ENCODE measurements around the gene CCL7. TPM values are rescaled to one million over a fixed set of nuclear protein-coding genes. Genes with fewer than 3 reads are reported as not detected.

The CCL7 gene
- total and polyA plus RNA-seq, 2 experiments from 2014 or later, result 0.69 TPM; not detected in 1

- Histone ChIP-seq H3K27ac (peak overlapping the region; percentile 88), H3K9me3 (ENCODE audit: low read depth) (no peaks in the 10 kb centered on the region), H3K4me2 (peak overlapping the region; percentile 79), H3K4me1 (ENCODE audit: insufficient read depth) (peaks cover 36% of the 10 kb centered on the region), H4K20me1 (ENCODE audit: insufficient read depth, poor library complexity, severe bottlenecking) (no peaks in the 10 kb centered on the region), H3K4me3 (peak overlapping the region; percentile 28), H3K27me3 (no peaks in the 10 kb centered on the region), H2AFZ (peak overlapping the region; percentile 51), H3K9me2 (replicated peaks; ENCODE audit: insufficient read depth) (no peaks in the 10 kb centered on the region), H3K79me2 (no peaks in the 10 kb centered on the region), H3K36me3 (replicated peaks; ENCODE audit: insufficient read depth, low read depth) (no peaks in the 10 kb centered on the region)
- DNase-seq (ENCODE audit: low spot score), result no peak
- WGBS (ENCODE audit: low lambda C conversion rate, missing lambda C conversion rate), result 26% methylated on average over 5 of the region's 5 CpGs
- no peak for TF ChIP-seq CTCF (IDR thresholded peaks at IDR 0.05; ENCODE audit: poor library complexity)
- TF ChIP-seq EZH2phosphoT487 (IDR thresholded peaks at IDR 0.05; ENCODE audit: low read depth, severe bottlenecking, unreplicated experiment), result no peak
- TF ChIP-seq EZH2 (IDR thresholded peaks at IDR 0.05; ENCODE audit: borderline replicate concordance), result no peak
These were observed 14.7 kb upstream of the CCL7 start for GRCh38 chr17:34255381-34255732.

- Histone ChIP-seq H3K4me2 (peak overlapping the region; percentile 79), H3K4me1 (ENCODE audit: insufficient read depth) (peaks cover 36% of the 10 kb centered on the region), H4K20me1 (ENCODE audit: insufficient read depth, poor library complexity, severe bottlenecking) (no peaks in the 10 kb centered on the region), H3K9me2 (replicated peaks; ENCODE audit: insufficient read depth) (no peaks in the 10 kb centered on the region), H3K9me3 (ENCODE audit: low read depth) (no peaks in the 10 kb centered on the region), H3K4me3 (no peak overlapping the region), H3K27ac (peak overlapping the region; percentile 88), H3K79me2 (no peaks in the 10 kb centered on the region), H3K36me3 (replicated peaks; ENCODE audit: insufficient read depth, low read depth) (no peaks in the 10 kb centered on the region), H2AFZ (no peak overlapping the region), H3K27me3 (no peaks in the 10 kb centered on the region)
- TF ChIP-seq EZH2phosphoT487 (IDR thresholded peaks at IDR 0.05; ENCODE audit: low read depth, severe bottlenecking, unreplicated experiment) (no peak), EZH2 (IDR thresholded peaks at IDR 0.05; ENCODE audit: borderline replicate concordance) (no peak), CTCF (IDR thresholded peaks at IDR 0.05; ENCODE audit: poor library complexity) (no peak)
- DNase-seq (ENCODE audit: low spot score), result no peak
- WGBS (ENCODE audit: low lambda C conversion rate, missing lambda C conversion rate), result 79% methylated on average over 1 of the region's 1 CpG
These were observed 14.2 kb upstream of the CCL7 start for GRCh38 chr17:34255841-34256240.

- H3K4me3 ChIP-seq, result no peak overlapping the region
- DNase-seq (ENCODE audit: low spot score), result no peak
- H3K9me3 ChIP-seq (ENCODE audit: low read depth), result no peaks in the 10 kb centered on the region
- no peak overlapping the region for H3K27ac ChIP-seq
- no peaks in the 10 kb centered on the region for H3K27me3 ChIP-seq
- no peaks in the 10 kb centered on the region for H4K20me1 ChIP-seq (ENCODE audit: insufficient read depth, poor library complexity, severe bottlenecking)
- 91% methylated on average over 5 of the region's 5 CpGs for WGBS (ENCODE audit: low lambda C conversion rate, missing lambda C conversion rate)
- no peaks in the 10 kb centered on the region for H3K9me2 ChIP-seq (replicated peaks; ENCODE audit: insufficient read depth)
- no peak overlapping the region for H3K4me2 ChIP-seq
- H2AFZ ChIP-seq, result no peak overlapping the region
- no peaks in the 10 kb centered on the region for H3K79me2 ChIP-seq
- H3K36me3 ChIP-seq (replicated peaks; ENCODE audit: insufficient read depth, low read depth), result no peaks in the 10 kb centered on the region
- H3K4me1 ChIP-seq (ENCODE audit: insufficient read depth), result peaks cover 29% of the 10 kb centered on the region
- TF ChIP-seq EZH2 (IDR thresholded peaks at IDR 0.05; ENCODE audit: borderline replicate concordance), result no peak
These were observed 12.6 kb upstream of the CCL7 start for GRCh38 chr17:34257299-34257985.

- Histone ChIP-seq H3K36me3 (replicated peaks; ENCODE audit: insufficient read depth, low read depth) (no peaks in the 10 kb centered on the region), H3K27me3 (no peaks in the 10 kb centered on the region), H3K4me2 (no peak overlapping the region), H3K9me3 (ENCODE audit: low read depth) (no peaks in the 10 kb centered on the region), H3K9me2 (replicated peaks; ENCODE audit: insufficient read depth) (no peaks in the 10 kb centered on the region), H3K4me1 (ENCODE audit: insufficient read depth) (peaks cover 23% of the 10 kb centered on the region), H3K27ac (no peak overlapping the region), H3K4me3 (no peak overlapping the region), H2AFZ (no peak overlapping the region), H4K20me1 (ENCODE audit: insufficient read depth, poor library complexity, severe bottlenecking) (no peaks in the 10 kb centered on the region), H3K79me2 (no peaks in the 10 kb centered on the region)
- DNase-seq (ENCODE audit: low spot score), result no peak
- 87% methylated on average over 1 of the region's 1 CpG for WGBS (ENCODE audit: low lambda C conversion rate, missing lambda C conversion rate)
- no peak for TF ChIP-seq CTCF (IDR thresholded peaks at IDR 0.05; ENCODE audit: poor library complexity)
- no peak for TF ChIP-seq EZH2 (IDR thresholded peaks at IDR 0.05; ENCODE audit: borderline replicate concordance)
- no peak for TF ChIP-seq EZH2phosphoT487 (IDR thresholded peaks at IDR 0.05; ENCODE audit: low read depth, severe bottlenecking, unreplicated experiment)
These were observed 12.1 kb upstream of the CCL7 start for GRCh38 chr17:34257986-34258326.

Data from hepatocyte (in vitro differentiated cells).